IPS-11a (cell line): ENCODE results near the gene NDUFS1.
"Not testable (repeated sequence)": the region's sequence is repeated elsewhere in the genome, so short reads cannot be mapped to it uniquely, and the experiment has no call there.

Experiments
- H3K4me3 ChIP-seq: one replicate; pipeline ENCODE4 v1.5.1; 2013; ENCODE audit warnings: low read depth, low read length, control low read depth

The NDUFS1 gene

DNA sequence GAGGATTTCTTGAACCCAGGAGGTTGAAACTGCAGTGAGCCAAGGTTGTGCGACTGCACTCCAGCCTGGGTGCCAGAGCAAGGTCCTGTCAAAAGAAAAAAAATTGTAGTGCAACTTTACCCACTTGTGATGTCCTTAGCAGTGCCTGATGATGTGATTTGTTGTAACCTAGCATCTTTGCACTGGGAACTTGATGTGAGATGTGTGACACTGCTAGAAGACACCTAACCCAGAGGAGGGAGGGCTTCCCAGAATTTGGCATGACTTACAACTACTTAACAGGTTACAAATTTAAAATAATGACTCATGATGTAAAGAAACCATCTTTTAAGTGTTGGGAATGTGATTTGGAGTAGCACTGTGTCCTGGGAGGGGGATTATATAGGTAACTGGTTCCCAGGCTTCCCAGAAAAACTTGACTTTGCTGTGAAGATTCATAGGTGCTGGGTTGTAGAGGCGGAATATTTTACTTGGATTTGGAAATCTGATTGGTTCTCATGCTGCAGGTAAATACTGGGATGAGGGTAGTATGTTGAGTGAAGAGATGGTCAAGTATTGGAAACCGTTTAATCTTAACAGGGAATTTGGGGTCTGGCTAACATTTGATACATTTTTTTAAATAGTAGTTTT lies 4.1 kb upstream of the NDUFS1 start:
- H3K4me3 ChIP-seq = no peak overlapping the region

DNA sequence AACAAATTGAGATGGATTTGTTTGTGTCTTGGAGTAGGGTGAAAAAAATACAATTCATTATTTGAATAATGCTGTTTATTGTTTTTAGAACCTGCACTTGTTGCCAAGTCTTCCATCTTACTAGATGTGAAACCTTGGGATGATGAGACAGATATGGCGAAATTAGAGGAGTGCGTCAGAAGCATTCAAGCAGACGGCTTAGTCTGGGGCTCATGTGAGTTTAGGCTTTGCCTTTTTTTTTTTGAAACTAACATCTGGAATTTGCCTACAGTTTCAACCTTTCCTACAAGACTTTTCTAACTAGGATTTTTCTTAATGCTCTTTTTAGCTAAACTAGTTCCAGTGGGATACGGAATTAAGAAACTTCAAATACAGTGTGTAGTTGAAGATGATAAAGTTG lies 3.2 kb upstream of the NDUFS1 start:
- H3K4me3 ChIP-seq = not testable (repeated sequence)

DNA sequence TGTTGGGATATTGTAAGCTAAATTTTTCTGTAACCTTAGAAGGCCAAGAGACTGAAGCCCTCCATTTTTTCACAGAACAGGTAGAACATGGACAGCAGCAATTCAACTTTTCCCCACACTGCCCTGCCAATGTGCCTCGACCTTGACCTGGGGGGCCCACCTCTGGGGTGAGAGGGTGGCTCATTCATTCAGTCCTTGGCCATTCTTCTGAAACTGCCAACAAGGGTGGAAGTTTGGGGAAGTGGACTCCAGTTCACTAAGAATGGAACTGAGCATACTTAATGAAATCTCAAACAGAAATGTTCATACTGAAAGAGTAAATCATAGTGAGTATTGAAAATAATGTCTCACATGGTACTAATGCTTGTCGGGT lies 1.5 kb upstream of the NDUFS1 start:
- H3K4me3 ChIP-seq = peak overlapping the region; percentile 96

DNA sequence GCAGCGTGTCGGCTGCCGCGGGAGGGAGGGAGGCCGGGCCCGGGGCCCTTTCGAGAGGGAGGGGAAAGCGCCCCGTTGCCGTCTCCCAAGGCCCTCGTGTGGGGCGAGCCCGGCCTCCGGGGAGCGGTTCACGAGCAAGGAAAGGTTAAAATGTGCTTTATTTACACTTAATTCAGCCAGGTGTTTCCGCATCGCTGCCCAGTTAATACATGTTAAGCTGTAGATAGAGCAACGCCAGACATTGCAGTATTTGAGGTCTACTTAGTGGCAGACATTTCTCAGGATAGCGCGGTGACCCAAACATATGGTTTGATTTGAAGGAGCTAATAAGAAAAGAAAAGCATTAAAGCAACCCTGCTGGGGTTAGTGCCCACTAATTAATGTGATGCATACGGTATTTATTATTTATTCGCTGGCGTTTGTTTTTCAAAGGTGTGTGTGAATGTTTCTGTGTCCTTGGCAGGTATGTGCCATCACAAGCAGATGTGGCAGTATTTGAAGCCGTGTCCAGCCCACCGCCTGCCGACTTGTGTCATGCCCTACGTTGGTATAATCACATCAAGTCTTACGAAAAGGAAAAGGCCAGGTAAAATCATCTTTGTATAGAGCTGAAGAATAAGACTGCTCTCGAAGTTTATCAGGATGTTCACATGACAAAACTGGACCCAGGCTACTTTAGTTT lies 1.0 kb upstream of the NDUFS1 start:
- H3K4me3 ChIP-seq = peak overlapping the region; percentile 96

DNA sequence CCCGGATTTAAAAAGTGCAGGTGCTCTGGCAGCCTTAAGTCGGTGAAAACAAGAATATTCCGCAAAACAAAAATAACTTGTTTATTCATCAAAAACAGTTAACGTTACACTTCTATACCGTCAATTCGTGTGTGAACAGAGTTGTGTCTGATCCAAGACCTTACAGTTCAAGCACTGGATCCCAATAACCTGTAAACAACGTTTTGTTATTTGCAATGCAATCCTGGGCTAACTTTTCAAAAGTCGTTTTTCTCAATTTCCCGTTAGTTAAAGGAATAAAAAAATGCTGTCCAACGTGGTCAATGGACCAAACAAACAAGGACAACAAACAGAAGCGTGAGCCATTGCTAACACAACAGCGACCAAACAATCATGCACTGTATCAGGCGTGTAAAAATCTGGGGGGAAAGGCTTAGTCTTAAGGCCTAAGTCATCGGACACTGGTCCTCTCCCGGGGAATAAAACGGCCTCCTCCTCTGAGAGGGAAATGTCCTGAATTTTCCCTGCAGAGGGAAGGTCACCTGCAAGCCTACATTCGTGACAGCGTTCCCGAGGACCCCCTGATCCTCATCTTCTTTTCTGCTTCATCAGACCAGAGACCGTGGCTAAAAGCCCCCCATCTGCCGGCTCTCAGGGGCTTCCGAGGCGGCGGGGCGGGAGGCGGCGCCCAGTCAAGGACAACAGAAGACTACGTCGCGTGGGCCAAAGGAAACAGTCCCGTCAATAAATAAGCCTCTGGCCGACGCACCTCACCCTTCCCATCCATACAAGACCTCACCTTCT lies 490 bp downstream of the NDUFS1 start:
- H3K4me3 ChIP-seq = peak overlapping the region; percentile 96

DNA sequence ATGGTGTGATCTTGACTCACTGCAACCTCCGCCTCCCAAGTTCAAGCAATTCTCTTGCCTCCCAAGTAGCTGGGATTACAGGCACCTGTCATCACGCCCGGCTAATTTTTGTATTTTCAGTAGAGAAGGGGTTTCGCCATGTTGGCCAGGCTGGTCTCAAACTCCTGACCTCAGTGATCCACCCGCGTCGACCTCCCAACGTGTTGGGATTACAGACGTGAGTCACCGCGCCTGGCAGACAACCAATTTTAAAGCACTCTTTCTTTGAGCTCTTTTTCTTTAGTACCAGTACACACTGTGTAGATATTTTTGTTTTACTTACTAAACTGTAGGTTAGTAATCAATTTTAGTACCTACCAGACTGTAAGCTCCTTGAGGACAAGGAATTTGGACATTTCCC lies 2.2 kb downstream of the NDUFS1 start:
- not testable (repeated sequence) for H3K4me3 ChIP-seq

DNA sequence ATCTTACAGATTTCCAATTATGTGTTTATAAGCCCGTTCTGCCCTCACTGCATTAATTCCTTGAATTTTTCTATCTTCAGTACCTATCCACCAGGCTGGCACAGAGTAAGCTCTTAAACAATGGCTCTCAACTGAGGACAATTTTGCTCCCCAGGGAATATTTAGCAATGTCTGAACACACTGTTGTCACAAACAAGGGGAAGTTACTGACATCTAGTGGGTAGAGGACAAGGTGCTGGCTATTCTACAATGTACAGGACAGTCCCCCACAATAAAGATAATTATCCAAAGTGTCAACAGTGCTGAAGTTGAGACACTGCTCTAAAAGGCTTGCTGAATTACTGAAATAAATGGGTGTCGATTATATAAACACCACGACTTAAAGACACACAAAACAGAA lies 5.0 kb downstream of the NDUFS1 start:
- no peak overlapping the region for H3K4me3 ChIP-seq

DNA sequence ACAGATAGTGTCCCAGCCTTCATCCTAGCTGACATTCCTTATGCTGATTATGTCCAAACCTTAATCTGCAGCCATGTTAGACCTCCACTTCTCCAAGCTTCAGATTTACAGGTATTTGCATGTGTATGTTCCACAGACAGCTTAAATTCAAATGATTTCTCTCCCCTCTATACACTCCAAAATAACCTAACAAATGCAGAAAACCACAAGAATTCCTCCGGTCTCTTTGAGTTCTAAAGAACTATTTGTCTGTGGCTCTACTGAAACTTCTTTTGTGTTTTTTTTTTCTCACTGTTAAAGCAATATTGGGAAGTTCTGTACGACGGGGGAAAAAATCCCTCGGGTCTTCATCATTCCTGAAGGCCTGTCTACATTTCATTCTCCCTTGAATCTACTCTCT lies 8.6 kb downstream of the NDUFS1 start:
- H3K4me3 ChIP-seq = no peak overlapping the region

DNA sequence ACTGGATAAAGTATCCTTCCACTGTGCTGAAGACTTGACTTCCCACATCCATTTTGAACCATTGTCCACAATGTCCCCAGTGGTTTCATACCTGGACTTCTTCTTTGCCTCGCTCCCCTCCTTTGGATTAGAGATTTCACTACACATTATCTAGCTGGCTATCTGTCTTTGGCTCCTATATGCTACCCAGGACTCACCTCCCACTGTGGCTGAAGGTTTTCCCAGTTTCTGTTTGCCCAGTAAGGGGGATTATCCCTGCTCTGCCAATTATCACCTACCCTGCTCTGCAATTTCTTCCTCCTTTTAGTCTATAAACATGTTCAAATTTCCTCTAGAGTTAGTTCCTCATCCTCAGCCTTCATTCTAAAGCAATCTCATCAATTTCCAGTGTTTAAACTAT lies 9.1 kb downstream of the NDUFS1 start:
- H3K4me3 ChIP-seq = no peak overlapping the region

DNA sequence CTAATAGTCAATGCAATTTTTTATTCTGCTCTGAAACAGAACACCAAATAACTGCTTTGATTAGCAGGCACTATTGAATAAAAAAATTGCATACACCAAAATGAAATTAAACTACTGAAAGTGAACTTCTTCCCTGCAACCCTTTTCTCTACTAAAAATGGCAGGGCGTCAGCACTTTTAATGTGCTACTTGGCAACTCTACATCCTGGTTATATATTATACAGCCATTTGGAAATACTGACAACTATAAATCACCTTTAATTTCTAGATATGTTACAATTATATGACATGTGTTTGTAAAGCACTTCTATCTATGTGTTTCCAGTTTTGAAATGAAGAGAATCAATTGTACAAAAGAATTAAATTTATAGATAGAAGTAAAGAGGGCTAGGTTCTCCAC lies 9.9 kb downstream of the NDUFS1 start:
- H3K4me3 ChIP-seq = no peak overlapping the region

DNA sequence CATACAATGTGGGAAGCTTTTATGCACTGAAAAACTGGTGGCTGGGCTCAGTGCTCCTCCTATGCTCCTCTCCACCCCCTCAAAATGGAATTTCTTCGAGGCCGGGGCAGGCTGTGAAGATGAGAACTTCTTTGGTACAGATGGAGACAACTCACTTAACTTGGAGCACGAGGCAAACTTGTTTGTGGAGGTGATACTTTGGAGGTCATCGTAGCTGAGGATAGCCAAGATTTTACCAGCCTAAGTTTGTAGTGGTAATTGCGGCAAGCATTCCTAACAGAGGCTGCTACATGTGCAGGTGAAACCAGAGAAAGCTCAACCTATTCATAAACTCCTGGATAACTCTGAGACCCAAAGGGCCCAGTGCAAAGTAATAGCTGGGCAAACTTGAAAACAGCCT lies 13.6 kb downstream of the NDUFS1 start:
- no peak overlapping the region for H3K4me3 ChIP-seq

DNA sequence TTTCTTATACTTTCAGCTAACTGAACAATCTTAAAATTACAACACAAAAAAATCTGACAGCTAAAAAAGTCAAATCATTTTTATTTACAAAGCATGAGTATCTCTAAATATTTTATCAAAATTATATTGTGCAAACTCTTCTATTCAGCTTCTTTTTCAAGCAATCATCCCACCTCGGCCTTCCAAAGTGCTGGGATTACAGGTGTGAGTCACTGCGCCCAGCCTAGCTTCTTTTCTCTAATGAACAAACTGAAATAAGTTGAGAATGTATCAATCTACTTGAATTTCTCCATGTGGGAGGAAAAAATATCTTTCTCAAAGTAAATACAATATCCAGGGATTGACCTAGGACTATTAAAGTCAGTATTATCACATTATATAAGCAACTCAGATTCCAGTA lies 14.9 kb downstream of the NDUFS1 start:
- H3K4me3 ChIP-seq = no peak overlapping the region

DNA sequence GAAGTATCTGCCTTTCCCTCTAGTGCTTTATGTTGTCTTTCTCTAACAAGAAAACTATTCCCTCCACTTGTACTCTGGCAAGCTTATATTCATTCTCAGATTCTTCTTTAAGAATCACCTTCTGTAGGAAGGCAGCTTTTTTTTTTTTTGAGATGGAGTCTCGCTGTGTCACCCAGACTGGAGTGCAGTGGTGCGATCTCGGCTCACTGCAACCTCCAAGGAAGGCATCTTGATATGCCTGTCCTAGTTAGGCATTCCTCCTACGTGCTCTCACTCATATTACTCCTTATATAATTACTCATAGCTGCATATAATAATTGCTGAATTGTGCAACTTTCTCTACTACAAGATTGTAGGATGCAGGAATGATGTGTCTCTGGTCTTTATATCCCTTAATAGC lies 15.8 kb downstream of the NDUFS1 start:
- H3K4me3 ChIP-seq = no peak overlapping the region

DNA sequence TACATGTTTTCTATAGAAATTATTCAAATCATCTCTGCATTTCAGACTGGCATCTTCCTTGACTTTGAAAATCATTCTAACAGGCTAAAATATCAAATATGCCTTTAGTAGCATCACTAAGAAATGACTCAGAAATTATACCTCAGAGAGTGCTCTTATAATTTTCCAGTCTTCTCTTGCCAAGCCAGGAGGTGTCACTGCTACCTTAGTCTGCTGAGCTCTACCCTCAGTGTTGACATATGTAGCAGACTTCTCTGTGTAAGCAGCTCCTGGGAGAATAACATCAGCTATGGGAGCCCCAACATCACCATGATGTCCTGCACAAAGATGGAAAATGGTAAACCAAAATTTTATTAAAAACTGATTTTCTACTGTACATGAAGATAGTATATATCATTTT lies 31.6 kb downstream of the NDUFS1 start:
- no peak overlapping the region for H3K4me3 ChIP-seq

DNA sequence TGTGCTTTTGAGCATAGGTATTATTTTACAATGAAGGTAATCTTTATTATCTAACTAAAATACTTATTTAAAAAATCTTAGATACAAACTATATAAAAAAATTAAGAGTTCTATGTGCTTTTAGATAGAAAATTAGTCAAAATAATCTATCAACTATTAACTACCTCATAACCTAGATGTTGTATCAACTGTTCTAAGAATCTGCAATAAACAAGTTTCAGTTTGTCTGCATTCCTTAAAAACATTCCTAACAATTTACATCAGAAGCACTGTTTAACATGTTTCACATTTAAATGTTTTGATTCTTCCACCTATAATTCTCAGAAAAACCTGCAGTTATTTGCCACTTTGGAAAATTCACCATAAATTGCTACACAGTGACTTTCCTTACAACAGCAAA lies 33.3 kb downstream of the NDUFS1 start:
- no peak overlapping the region for H3K4me3 ChIP-seq

DNA sequence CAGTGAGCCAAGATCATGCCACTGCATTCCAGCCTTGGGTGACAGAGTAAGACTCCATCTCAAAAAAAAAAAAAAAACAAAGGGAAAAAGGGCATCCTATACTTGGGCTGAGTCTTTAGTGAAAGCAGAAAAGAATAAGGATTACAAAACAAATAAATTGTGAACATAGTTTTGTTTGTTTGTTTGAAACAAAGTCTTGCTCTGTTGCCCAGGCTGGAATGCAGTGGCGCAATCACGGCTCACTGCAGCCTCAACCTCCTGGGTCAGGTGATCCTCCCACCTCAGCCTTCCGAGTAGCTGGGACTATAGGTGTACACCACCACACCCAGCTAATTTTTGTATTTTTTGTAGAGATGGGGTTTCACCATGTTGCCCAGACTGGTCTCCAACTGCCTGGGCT lies 36.7 kb downstream of the NDUFS1 start:
- not testable (repeated sequence) for H3K4me3 ChIP-seq

DNA sequence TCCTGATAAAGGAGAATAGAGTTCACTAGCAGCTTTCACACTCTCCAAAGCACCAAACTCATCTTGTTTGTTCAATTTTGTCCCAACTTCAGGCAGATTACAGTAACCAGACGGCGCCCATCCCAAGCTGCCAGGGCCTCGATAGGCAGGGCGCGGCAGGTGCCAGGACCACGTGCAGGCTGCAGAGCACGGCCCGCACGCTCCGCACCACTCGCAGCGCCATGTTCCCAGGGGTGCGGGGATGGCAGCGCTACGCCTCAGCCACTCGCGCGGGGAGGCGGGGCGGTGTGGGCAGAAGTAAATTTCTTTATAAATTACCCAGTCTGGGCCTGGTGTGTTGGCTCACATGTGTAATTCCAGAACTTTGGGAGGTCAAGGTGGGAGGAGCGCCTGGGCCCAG lies 43.0 kb downstream of the NDUFS1 start:
- no peak overlapping the region for H3K4me3 ChIP-seq

DNA sequence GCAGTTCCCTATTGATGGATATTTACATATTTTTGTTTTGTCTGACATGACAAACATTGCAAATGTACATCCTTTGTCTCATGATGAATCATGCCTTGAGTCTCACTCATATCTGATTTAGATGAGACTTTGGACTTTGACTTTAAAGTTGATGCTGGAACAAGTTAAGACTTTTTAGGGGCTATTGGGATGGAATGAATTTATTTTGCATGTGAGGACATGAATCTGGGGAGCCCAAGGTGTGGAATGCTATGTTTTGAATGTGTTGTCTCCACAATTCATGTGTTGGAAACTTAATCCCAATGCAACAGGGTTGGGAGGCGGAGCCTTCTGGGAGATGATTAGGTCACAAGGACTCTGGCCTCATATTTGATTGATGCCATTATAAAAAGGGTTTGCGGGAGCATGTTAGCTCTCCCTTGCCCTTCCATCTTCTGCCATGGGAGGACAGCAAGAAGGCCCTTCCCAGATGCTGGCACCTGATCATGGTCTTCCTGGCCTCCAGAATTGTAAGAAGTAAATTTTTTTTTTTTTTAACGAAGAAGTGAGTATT lies 44.1 kb downstream of the NDUFS1 start:
- H3K4me3 ChIP-seq = no peak overlapping the region

DNA sequence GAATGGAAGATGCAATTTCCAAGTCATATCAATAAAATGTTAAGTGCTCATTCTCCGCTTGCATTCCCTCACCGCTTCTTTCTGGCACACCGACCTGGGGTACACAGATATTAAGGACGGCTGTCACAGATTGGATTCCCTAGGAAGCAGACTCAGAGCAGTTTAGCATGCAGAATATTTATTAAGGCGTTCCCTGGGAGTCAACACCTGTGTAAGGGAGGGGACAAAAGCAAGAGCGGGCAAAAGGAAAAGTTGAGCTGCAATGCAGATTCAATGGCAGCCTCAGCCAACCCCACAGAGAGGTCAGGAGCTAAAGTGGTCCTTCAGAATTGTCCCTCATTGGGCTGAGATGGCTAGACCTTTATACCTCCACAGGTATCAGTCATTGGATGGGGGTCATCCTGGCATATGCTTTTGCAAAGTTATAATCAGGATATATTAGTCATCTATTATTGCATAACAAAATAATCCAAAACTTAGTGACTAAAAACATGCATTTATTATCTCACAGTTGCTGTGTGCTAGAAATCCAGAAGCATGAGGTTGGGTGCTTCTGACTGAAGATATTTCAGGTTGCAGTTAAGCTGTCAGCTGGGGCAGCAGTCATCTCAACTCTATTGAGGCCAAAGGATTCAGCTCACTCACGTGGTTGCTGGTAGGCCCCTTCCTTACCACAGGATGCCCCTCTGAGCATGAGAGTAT lies 46.2 kb downstream of the NDUFS1 start:
- H3K4me3 ChIP-seq = no peak overlapping the region

DNA sequence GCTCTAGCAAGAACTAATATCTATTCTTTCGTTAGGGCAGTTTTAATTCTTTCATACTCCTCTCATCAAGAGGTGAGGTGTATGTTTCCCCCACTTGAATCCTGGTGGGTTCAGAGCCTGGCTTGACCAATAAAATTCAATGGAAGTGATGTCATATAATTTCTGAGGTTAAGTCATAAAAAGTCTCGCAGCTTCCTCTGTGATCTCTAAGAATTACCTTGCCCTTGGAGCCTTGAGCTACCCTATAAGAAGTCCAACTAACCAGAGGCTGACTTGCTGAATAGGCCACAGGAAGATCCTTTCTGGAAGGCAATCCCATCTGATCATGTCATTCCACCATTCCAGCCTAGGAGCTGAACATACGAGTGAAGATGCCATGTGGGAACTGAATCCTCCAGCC lies 47.1 kb downstream of the NDUFS1 start:
- no peak overlapping the region for H3K4me3 ChIP-seq

DNA sequence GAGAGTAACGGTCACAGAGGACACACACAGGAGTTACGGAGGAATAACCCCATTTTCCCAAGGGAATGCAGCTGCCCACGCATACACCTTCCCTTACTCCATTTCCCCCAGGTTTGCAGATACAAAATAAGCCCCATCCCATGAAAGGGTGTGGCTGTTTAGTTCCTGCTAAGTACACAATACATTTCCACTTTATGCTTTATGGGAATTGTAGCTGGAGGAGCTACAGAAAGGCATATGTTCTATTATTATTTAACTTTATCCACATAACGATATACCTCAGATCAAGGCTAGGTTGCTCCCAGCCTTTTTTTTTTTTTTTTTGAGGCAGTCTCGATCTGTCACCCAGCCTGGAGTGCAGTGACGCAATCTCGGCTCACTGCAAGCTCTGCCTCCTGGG lies 50.5 kb downstream of the NDUFS1 start:
- H3K4me3 ChIP-seq = no peak overlapping the region
